Lung (tissue), 12 donors: ENCODE data around the gene CYP3A7. TPM values are rescaled to one million over a fixed set of nuclear protein-coding genes. Genes with fewer than 3 reads are reported as not detected.

ENCODE experiments used
- ATAC-seq: fragments of 200-7000 bp; cut with Tn5 transposase; one replicate; pipeline ENCODE4 v1.9.1; 2020; ENCODE audit warnings: moderate number of reproducible peaks; ENCODE audit not compliant: insufficient read depth, low FRiP score
- DNase-seq, 3 donors: peaks; one replicate each; pipeline ENCODE4 v3.0.0-alpha.2; 2013 to 2017
- H3K27ac ChIP-seq, 2 donors: one replicate each; pipeline ENCODE4 v1.5.1; 2013; ENCODE audit warnings: mild to moderate bottlenecking in 2 of 2, moderate library complexity in 2 of 2, control low read depth in 1 of 2, inconsistent platforms in 1 of 2, low read depth in 1 of 2, low read length in 1 of 2
- H3K27me3 ChIP-seq, 3 donors: one replicate each; pipeline ENCODE4 v1.5.1; 2013; ENCODE audit warnings: low read length in 2 of 3; ENCODE audit not compliant: control insufficient read depth in 3 of 3, insufficient read depth in 3 of 3
- H3K36me3 ChIP-seq, 4 donors: one replicate each; pipeline ENCODE4 v1.5.1; 2013; ENCODE audit warnings: low read length in 4 of 4, mild to moderate bottlenecking in 1 of 4, moderate library complexity in 1 of 4; ENCODE audit not compliant: control insufficient read depth in 4 of 4, insufficient read depth in 4 of 4
- H3K4me1 ChIP-seq, 5 donors: one replicate each; pipeline ENCODE4 v1.5.1; 2013; ENCODE audit warnings: low read length in 5 of 5, mild to moderate bottlenecking in 2 of 5, moderate library complexity in 1 of 5; ENCODE audit not compliant: control insufficient read depth in 5 of 5, insufficient read depth in 5 of 5
- H3K4me3 ChIP-seq: one replicate; pipeline ENCODE4 v1.5.1; 2013; ENCODE audit warnings: mild to moderate bottlenecking, control low read depth, moderate library complexity
- H3K9ac ChIP-seq, 2 donors: one replicate each; pipeline ENCODE4 v1.5.1; 2013; ENCODE audit warnings: low read length in 2 of 2, control low read depth in 1 of 2; ENCODE audit not compliant: insufficient read depth in 1 of 2
- H3K9me3 ChIP-seq, 4 donors: one replicate each; pipeline ENCODE4 v1.5.1; 2013; ENCODE audit warnings: low read length in 3 of 4, mild to moderate bottlenecking in 1 of 4, moderate library complexity in 1 of 4; ENCODE audit not compliant: control insufficient read depth in 4 of 4, insufficient read depth in 3 of 4
- WGBS, 2 donors: extraction: QIAGEN DNeasy Blood & Tissue Kit; methylation state at CpG; one replicate each; pipeline ENCODE4 v1.1.7; 2013; 5-methylcytosine and 5-hydroxymethylcytosine counted together
- polyA plus RNA-seq, 2 donors: library from polyadenylated mRNA; stranded (reverse); fragments of 200-250 nt; gene quantifications; one replicate each; pipeline ENCODE4 v1.2.1, GENCODE V29; 2013
- total RNA-seq, 2 donors: library from RNA; depleted of rRNA in 1 of 2; stranded (reverse); fragments of >200 nt in 1 of 2; gene quantifications; one replicate each; pipeline ENCODE4 v1.2.1, GENCODE V29; 2014 to 2021
- TF ChIP-seq, protein P1 (sequence below): IDR thresholded peaks from 2 replicates; pipeline ENCODE4 v1.5.1; 2012; ENCODE audit warnings: mild to moderate bottlenecking; ENCODE audit errors: control extremely low read depth, extremely low read depth
- donor health status: control.
- donor health status: control.
- donor health status: Bipolar disorder and iron deficiency.
- donor health status: healthy.
- donor health status: DM: yes; HTN: yes; CAD: no.

The CYP3A7 gene
- total and polyA plus RNA-seq, 4 donors: 0.19 to 0.71 (median 0.44) TPM

DNA sequence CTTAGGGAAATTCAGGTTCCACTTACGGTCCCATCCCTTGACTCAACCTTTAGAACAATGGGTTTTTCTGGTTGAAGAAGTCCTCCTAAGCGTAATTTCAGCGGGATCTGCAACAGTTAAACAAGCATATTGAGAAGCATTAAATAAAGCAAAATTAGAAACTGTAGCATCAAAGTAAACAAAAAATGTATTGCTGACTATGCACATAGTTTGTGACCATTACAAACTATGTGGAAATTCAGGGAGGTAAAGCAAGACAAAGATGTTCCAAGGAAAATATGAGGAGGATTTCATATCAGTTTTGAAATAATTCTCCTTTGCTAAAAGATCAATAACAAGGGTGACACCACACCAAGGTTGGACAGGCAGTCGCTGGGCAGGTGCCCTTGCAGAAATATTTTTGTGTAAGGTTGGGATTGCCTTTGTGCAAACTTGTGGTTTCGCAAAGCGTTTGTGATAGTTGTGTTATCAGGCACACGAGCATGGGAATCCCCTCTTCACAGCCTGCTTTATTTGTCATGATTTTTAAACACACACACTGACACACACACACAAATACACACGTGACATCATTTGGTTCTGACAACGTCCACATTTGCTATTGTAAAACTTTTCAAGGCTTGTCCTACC, 49.8 kb downstream of the CYP3A7 start:
- no peaks in the 10 kb centered on the region for H3K27me3 ChIP-seq
- no peak for DNase-seq
- TF ChIP-seq, protein P1, sequence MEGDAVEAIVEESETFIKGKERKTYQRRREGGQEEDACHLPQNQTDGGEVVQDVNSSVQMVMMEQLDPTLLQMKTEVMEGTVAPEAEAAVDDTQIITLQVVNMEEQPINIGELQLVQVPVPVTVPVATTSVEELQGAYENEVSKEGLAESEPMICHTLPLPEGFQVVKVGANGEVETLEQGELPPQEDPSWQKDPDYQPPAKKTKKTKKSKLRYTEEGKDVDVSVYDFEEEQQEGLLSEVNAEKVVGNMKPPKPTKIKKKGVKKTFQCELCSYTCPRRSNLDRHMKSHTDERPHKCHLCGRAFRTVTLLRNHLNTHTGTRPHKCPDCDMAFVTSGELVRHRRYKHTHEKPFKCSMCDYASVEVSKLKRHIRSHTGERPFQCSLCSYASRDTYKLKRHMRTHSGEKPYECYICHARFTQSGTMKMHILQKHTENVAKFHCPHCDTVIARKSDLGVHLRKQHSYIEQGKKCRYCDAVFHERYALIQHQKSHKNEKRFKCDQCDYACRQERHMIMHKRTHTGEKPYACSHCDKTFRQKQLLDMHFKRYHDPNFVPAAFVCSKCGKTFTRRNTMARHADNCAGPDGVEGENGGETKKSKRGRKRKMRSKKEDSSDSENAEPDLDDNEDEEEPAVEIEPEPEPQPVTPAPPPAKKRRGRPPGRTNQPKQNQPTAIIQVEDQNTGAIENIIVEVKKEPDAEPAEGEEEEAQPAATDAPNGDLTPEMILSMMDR: no peak
- 93 to 94% methylated on average over 9 of the region's 9 CpGs for WGBS, 2 donors
- H3K27ac ChIP-seq: no peak overlapping the region
- no peak for ATAC-seq
- H3K4me3 ChIP-seq: no peak overlapping the region
- H3K36me3 ChIP-seq: no peaks in the 10 kb centered on the region
- H3K9me3 ChIP-seq: peaks cover 0 to 7% (median 3%) of the 10 kb centered on the region in 4 donors
- no peak overlapping the region for H3K9ac ChIP-seq
- H3K4me1 ChIP-seq: peaks cover 0 to under 1% (median 0%) of the 10 kb centered on the region in 5 donors

DNA sequence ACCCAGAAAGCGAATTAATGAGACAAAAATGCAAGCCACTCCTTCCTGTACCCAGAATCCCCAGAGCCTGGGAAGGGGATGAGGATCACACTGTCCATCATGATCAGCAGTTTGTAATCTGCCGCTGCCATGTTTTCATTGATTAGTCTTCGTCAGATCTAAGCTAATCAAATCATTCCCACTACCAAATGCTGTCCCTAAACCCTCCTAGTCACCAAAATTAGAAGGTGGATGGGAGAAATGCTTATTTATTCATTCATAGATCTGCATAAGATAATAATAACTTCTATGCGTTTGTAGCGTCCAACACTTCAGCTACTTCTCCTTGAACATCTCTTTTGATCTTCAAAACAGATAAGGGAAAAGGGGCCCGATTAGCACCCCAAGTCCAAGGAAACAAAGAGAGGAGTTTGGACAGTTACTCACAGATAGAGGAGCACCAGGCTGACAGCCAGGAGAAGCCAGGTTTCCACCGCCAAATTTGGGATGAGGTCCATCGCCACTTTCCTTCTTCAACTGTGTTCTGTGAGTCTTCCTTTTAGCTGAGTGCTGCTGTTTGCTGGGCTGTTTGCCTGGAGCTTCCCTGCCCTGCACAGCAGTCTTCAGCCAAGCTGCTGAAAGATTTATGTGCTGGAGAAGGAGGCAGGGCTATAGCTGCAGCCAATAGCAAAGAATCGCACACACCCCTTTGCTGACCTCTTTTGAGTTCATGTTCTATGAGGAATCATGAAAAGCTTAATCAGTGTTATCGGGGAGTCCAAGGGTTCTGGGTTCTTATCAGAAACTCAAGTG, 55.4 kb downstream of the CYP3A7 start, which contains the start of gene CYP3A5:
TSS of gene CYP3A5 (minus strand) at position 597 of the 792 bp plus-strand sequence. CDS start at position 497, 100 bp downstream.
- peak within 1 kb of the TSS; percentile 37 to 57 for H3K9ac ChIP-seq
- TF ChIP-seq, protein P1: no peak
- H3K4me1 ChIP-seq: peaks cover 0 to 23% (median 3%) of the 10 kb centered on the region in 5 donors
- WGBS, 2 donors: 51 to 81% methylated on average over 10 of the region's 10 CpGs
- H3K36me3 ChIP-seq: peaks cover 0 to 13% (median 3%) of the 10 kb centered on the region in 4 donors
- ATAC-seq (peak; percentile 36), DNase-seq (peak; percentile 73 to 95 (median 90))
- H3K27ac ChIP-seq: peak within 1 kb of the TSS in 1 of 2 donors; percentile 40
- peaks cover 0 to 4% (median 3%) of the 10 kb centered on the region in 4 donors for H3K9me3 ChIP-seq
- peak within 1 kb of the TSS; percentile 39 for H3K4me3 ChIP-seq
- no peaks in the 10 kb centered on the region for H3K27me3 ChIP-seq

DNA sequence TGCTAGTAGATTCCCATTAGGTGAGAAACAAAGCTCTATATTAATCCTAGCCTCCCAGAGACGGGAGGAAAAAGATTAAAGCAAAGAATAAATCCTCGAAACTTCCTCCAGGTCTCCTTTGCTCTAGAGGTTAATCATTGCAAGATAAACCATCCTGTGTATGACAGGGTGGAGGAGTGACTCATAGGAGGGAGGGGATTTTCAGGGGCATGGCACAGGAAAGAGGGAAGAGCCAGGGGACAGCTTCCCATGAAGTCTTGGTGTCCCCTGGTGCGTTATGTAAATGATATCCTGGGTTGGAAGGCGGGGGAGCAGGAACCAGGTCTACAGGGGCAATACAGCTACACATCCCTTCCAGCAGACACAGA, 56.0 kb downstream of the CYP3A7 start:
- ATAC-seq: peak; percentile 81
- TF ChIP-seq, protein P1: no peak
- Histone ChIP-seq H3K9me3 (peaks cover 0 to 4% (median 3%) of the 10 kb centered on the region in 4 donors), H3K9ac (peak overlapping the region; percentile 37 to 57), H3K4me1 (peaks cover 0 to 23% (median 3%) of the 10 kb centered on the region in 5 donors), H3K36me3 (peaks cover 0 to 13% (median 3%) of the 10 kb centered on the region in 4 donors), H3K4me3 (peak overlapping the region; percentile 39), H3K27me3 (no peaks in the 10 kb centered on the region), H3K27ac (peak overlapping the region in 1 of 2 donors; percentile 40)
- peak in 1 of 3 donors; percentile 50 for DNase-seq
- 48 to 64% methylated on average over 4 of the region's 4 CpGs for WGBS, 2 donors
